ENCODE results near the gene PCP4L1. TPM values are rescaled to one million over a fixed set of nuclear protein-coding genes. Genes with fewer than 3 reads are reported as not detected.

PCP4L1 gene
- total RNA-seq, 1 experiment from 2014 or later = 0.83 TPM

DNA sequence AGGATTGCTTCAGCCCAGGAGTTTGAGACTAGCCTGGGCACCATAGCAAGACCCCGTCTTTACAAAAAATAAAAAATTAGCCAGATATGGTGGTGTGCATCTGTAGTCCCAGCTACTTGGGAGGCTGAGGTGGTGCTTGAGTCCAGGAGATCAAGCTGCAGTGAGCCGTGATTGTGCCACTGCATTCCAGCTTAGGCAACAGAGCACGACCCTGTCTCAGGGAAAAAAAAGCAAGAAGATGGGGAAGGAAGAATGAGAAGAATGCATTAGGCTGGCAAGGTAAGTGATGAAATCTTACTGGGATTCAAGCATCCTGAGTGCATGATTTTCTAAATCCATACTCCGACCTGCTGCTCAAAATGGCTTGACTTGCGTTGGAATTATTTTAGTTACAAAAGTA lies 6.8 kb downstream of the PCP4L1 start:
- Histone ChIP-seq H2AK5ac (ENCODE audit: insufficient read length, low read length) (no peak overlapping the region), H4K91ac (ENCODE audit: insufficient read length, low read depth, low read length) (no peak overlapping the region), H2AFZ (ENCODE audit: low read length) (no peak overlapping the region), H3K23me2 (ENCODE audit: insufficient read length, low read depth, low read length, poor library complexity, severe bottlenecking) (no peaks in the 10 kb centered on the region), H3T11ph (ENCODE audit: low read length) (no peak overlapping the region), H2BK5ac (ENCODE audit: insufficient read length, low read length) (no peak overlapping the region), H4K5ac (ENCODE audit: insufficient read length, low read depth, low read length) (no peak overlapping the region), H3K23ac (ENCODE audit: insufficient read length, low read depth, low read length) (no peak overlapping the region), H3K14ac (ENCODE audit: insufficient read depth, low read length) (no peak overlapping the region), H3K79me1 (ENCODE audit: insufficient read depth, low read depth, low read length, poor library complexity, severe bottlenecking) (no peaks in the 10 kb centered on the region), H2BK15ac (ENCODE audit: low read depth, low read length) (no peak overlapping the region), H2BK12ac (ENCODE audit: insufficient read length, low read depth, low read length) (no peak overlapping the region), H3K27me3 (ENCODE audit: insufficient read depth, low read length) (no peaks in the 10 kb centered on the region; the same call in 1 of the 2 replicates), H4K20me1 (ENCODE audit: control insufficient read depth, insufficient read depth, insufficient read length) (no peaks in the 10 kb centered on the region), H3K27ac (ENCODE audit: insufficient read length, low read depth, low read length) (no peak overlapping the region), H2BK120ac (ENCODE audit: low read depth, low read length, poor library complexity, severe bottlenecking) (no peak overlapping the region), H2BK20ac (ENCODE audit: low read depth, low read length, poor library complexity, severe bottlenecking) (no peak overlapping the region), H3K9me3 (ENCODE audit: control insufficient read depth, low read depth, low read length) (no peaks in the 10 kb centered on the region), H3K4ac (ENCODE audit: low read depth, low read length) (no peak overlapping the region), H3K9ac (ENCODE audit: extremely low read depth, insufficient read length, low read length) (no peak overlapping the region), H3K4me1 (ENCODE audit: insufficient read depth, low read length) (peaks cover 5% of the 10 kb centered on the region; the same call in 1 of the 2 replicates), H3K4me2 (ENCODE audit: insufficient read depth, insufficient read length, low read length) (no peak overlapping the region), H3K79me2 (ENCODE audit: insufficient read depth, low read length) (no peaks in the 10 kb centered on the region), H4K8ac (replicated peaks; ENCODE audit: insufficient read length, low read depth, low read length) (no peak overlapping the region), H3K18ac (ENCODE audit: insufficient read length, low read depth, low read length) (no peak overlapping the region), H3K56ac (ENCODE audit: insufficient read length, low read depth, low read length) (no peak overlapping the region)
- TF ChIP-seq, protein P1, sequence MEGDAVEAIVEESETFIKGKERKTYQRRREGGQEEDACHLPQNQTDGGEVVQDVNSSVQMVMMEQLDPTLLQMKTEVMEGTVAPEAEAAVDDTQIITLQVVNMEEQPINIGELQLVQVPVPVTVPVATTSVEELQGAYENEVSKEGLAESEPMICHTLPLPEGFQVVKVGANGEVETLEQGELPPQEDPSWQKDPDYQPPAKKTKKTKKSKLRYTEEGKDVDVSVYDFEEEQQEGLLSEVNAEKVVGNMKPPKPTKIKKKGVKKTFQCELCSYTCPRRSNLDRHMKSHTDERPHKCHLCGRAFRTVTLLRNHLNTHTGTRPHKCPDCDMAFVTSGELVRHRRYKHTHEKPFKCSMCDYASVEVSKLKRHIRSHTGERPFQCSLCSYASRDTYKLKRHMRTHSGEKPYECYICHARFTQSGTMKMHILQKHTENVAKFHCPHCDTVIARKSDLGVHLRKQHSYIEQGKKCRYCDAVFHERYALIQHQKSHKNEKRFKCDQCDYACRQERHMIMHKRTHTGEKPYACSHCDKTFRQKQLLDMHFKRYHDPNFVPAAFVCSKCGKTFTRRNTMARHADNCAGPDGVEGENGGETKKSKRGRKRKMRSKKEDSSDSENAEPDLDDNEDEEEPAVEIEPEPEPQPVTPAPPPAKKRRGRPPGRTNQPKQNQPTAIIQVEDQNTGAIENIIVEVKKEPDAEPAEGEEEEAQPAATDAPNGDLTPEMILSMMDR (conservative IDR thresholded peaks at IDR 0.05) = no peak
- Mint-ChIP-seq H3K4me3 (no peak overlapping the region; a peak in 1 of 5 replicates), H3K27ac (no peak overlapping the region), H3K36me3 (ENCODE audit: insufficient read depth in 1 of 3, low read depth in 3 of 3) (no peaks in the 10 kb centered on the region), H3K9me3 (no peaks in the 10 kb centered on the region), H3K27me3 (ENCODE audit: low read depth) (peaks cover 29% of the 10 kb centered on the region), H3K4me1 (peaks cover 22 to 30% of the 10 kb centered on the region in 2 experiments)
- no peak for DNase-seq
- WGBS (ENCODE audit: extremely low coverage, insufficient read length, low lambda C conversion rate) = no CpG with 5 or more reads among the region's 5 CpGs
